Measurements from ENCODE around the gene LRCH4. TPM values are rescaled to one million over a fixed set of nuclear protein-coding genes. Genes with fewer than 3 reads are reported as not detected.

Gene LRCH4
- total RNA-seq, 1 experiment from 2014 or later, result 71.4 TPM

- peaks cover 93% of the 10 kb centered on the region for H3K36me3 Mint-ChIP-seq (ENCODE audit: insufficient read depth, unreplicated experiment)
- H3K9me3 Mint-ChIP-seq (ENCODE audit: unreplicated experiment), result no peaks in the 10 kb centered on the region
- no peak overlapping the region for H3K4me3 Mint-ChIP-seq (ENCODE audit: unreplicated experiment)
- peaks cover 30% of the 10 kb centered on the region for H3K4me1 ChIP-seq
- H3K27me3 ChIP-seq (replicated peaks; ENCODE audit: control insufficient read depth, insufficient read depth, low read length), result no peaks in the 10 kb centered on the region
- H3K27ac Mint-ChIP-seq (ENCODE audit: unreplicated experiment), result peak overlapping the region; percentile 25
- peaks cover 4% of the 10 kb centered on the region; the same call in 1 of the 2 replicates for H3K36me3 ChIP-seq (ENCODE audit: control insufficient read depth, insufficient read depth, low read length)
- H3K27me3 Mint-ChIP-seq (ENCODE audit: insufficient read depth, unreplicated experiment), result no peaks in the 10 kb centered on the region
- CTCF ChIA-PET, result no interaction called here
- BruUV-seq (replicated peaks), result no TSS peak
- intact Hi-C loops (cut with micrococcal nuclease; ENCODE audit: unreplicated experiment), result no loop called here
- no peaks in the 10 kb centered on the region for H3K9me3 ChIP-seq
- H3K4me1 Mint-ChIP-seq (ENCODE audit: low read depth, unreplicated experiment), result peaks cover 8% of the 10 kb centered on the region
- H3K4me3 ChIP-seq (ENCODE audit: low read depth, low read length), result no peak overlapping the region
- POLR2A ChIA-PET, result no interaction called here
- TF ChIP-seq, protein P1, sequence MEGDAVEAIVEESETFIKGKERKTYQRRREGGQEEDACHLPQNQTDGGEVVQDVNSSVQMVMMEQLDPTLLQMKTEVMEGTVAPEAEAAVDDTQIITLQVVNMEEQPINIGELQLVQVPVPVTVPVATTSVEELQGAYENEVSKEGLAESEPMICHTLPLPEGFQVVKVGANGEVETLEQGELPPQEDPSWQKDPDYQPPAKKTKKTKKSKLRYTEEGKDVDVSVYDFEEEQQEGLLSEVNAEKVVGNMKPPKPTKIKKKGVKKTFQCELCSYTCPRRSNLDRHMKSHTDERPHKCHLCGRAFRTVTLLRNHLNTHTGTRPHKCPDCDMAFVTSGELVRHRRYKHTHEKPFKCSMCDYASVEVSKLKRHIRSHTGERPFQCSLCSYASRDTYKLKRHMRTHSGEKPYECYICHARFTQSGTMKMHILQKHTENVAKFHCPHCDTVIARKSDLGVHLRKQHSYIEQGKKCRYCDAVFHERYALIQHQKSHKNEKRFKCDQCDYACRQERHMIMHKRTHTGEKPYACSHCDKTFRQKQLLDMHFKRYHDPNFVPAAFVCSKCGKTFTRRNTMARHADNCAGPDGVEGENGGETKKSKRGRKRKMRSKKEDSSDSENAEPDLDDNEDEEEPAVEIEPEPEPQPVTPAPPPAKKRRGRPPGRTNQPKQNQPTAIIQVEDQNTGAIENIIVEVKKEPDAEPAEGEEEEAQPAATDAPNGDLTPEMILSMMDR (IDR thresholded peaks at IDR 0.05; ENCODE audit: insufficient read depth in 1 of 2, low read depth in 1 of 2, low read length in 1 of 2, severe bottlenecking in 1 of 2, unreplicated experiment in 1 of 2), result no peak
- DNase-seq, result no peak
Observed at GRCh38 chr7:100574362-100575205, 11.3 kb downstream of the LRCH4 start.

DNA sequence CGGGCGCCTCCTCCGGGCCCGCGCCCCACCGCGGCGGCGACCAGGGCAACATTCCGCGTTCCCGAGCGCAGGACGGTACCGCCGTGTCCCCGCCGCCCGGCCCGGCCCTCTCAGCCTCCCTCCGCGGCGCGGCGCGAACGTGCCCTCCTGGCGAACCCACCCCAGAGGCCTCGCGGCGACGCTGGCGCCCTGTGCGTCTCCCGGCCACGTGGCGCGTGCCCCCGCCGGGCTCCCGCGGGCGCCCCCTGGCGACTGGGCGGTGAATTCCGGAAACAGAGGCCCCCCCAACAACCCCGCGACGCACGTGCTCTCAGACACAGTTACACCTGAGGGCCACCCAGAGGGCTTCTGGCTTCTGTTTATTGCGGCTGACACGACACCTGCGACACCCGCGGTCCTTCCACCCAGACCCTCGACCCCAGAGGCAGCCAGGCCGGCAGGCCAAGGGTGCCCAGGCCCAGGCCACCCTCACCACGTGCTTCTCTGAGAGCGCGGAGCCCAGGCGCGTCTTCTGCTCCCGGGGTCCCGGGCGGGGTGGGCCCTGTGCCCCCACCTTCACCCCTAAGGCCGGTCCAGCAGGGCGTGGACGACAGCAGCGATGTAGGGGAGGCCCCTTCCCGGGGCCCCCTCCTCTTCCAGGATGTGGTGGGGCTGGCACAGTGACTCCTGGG is 12.1 kb downstream of the LRCH4 start, which contains the start of gene SAP25:
SAP25 (minus strand) TSS at position 210 of the 671 bp plus-strand sequence; CDS start at position 52, 158 bp downstream.
- peaks cover 4% of the 10 kb centered on the region; the same call in 1 of the 2 replicates for H3K36me3 ChIP-seq (ENCODE audit: control insufficient read depth, insufficient read depth, low read length)
- H3K27ac Mint-ChIP-seq (ENCODE audit: unreplicated experiment), result peak within 1 kb of the TSS; percentile 85
- no peak within 1 kb of the TSS for H3K4me3 Mint-ChIP-seq (ENCODE audit: unreplicated experiment)
- no peaks in the 10 kb centered on the region for H3K27me3 ChIP-seq (replicated peaks; ENCODE audit: control insufficient read depth, insufficient read depth, low read length)
- CTCF ChIA-PET, result no interaction called here
- intact Hi-C loops (cut with micrococcal nuclease; ENCODE audit: unreplicated experiment), result no loop called here
- peaks cover 30% of the 10 kb centered on the region for H3K4me1 ChIP-seq
- no peaks in the 10 kb centered on the region for H3K9me3 Mint-ChIP-seq (ENCODE audit: unreplicated experiment)
- POLR2A ChIA-PET, result no interaction called here
- peaks cover 97% of the 10 kb centered on the region for H3K36me3 Mint-ChIP-seq (ENCODE audit: insufficient read depth, unreplicated experiment)
- BruUV-seq (replicated peaks), result no TSS peak
- no peaks in the 10 kb centered on the region for H3K9me3 ChIP-seq
- TF ChIP-seq, protein P1 (IDR thresholded peaks at IDR 0.05; ENCODE audit: insufficient read depth in 1 of 2, low read depth in 1 of 2, low read length in 1 of 2, severe bottlenecking in 1 of 2, unreplicated experiment in 1 of 2), result no peak
- H3K4me1 Mint-ChIP-seq (ENCODE audit: low read depth, unreplicated experiment), result peaks cover 8% of the 10 kb centered on the region
- no peak for DNase-seq
- no peak within 1 kb of the TSS for H3K4me3 ChIP-seq (ENCODE audit: low read depth, low read length)
- H3K27me3 Mint-ChIP-seq (ENCODE audit: insufficient read depth, unreplicated experiment), result no peaks in the 10 kb centered on the region

DNA sequence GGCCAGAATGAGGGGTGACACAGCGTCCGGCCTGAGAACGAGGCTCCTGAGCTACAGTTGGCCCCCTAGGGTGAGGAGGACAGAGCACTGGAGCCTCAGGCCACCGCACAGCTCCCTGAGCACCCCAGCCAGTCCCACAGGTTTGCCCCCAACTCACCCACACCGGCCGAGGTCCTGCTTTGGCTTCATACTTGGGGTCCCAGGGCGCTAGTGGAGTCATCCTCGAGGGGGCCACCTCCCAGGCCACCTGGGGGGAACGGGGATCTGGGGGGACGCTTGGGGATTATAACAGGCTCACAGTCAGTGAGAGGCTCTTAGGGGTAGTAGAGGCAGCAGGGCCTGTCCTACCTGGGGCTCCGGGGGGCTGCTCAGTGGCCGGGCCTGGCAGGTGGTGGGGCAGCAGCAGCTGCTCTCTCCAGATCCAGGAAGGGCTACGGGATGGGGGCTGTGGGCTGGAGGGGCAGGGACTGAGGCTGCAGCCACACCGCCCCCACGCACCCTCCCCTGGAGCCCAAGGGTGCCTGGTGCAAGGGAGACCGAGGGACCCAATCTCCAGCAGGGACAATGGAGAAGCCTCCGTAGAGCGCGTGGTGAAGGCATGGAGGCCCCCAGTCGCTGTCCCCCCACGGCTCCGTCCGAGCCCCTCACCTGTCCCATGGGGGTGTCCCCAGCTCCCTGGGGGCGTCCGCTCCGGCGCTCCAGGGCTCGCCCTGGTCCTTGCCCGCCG is 12.8 kb downstream of the LRCH4 start:
- H3K4me3 ChIP-seq (ENCODE audit: low read depth, low read length), result no peak overlapping the region
- Mint-ChIP-seq H3K36me3 (ENCODE audit: insufficient read depth, unreplicated experiment) (peaks cover 95% of the 10 kb centered on the region), H3K27me3 (ENCODE audit: insufficient read depth, unreplicated experiment) (no peaks in the 10 kb centered on the region), H3K4me3 (ENCODE audit: unreplicated experiment) (no peak overlapping the region), H3K9me3 (ENCODE audit: unreplicated experiment) (no peaks in the 10 kb centered on the region), H3K4me1 (ENCODE audit: low read depth, unreplicated experiment) (peaks cover 8% of the 10 kb centered on the region), H3K27ac (ENCODE audit: unreplicated experiment) (peak overlapping the region; percentile 85)
- no peaks in the 10 kb centered on the region for H3K9me3 ChIP-seq
- no peak for DNase-seq
- peaks cover 2% of the 10 kb centered on the region; the same call in 1 of the 2 replicates for H3K36me3 ChIP-seq (ENCODE audit: control insufficient read depth, insufficient read depth, low read length)
- ChIA-PET POLR2A (no interaction called here), CTCF (interaction anchor here (1.0 to 1.4 kb wide), 2 partner anchors 12 to 16 kb away, joined by 3 to 7 read pairs; partner anchors contain the start of genes FBXO24 and LRCH4)
- TF ChIP-seq, protein P1 (IDR thresholded peaks at IDR 0.05; ENCODE audit: insufficient read depth in 1 of 2, low read depth in 1 of 2, low read length in 1 of 2, severe bottlenecking in 1 of 2, unreplicated experiment in 1 of 2), result no peak
- H3K27me3 ChIP-seq (replicated peaks; ENCODE audit: control insufficient read depth, insufficient read depth, low read length), result no peaks in the 10 kb centered on the region
- no TSS peak for BruUV-seq (replicated peaks)
- intact Hi-C loops (cut with micrococcal nuclease; ENCODE audit: unreplicated experiment), result no loop called here
- H3K4me1 ChIP-seq, result peaks cover 30% of the 10 kb centered on the region
